Right renal pelvis (tissue), 4 donors: ENCODE data around the gene CTNS. TPM values are rescaled to one million over a fixed set of nuclear protein-coding genes. Genes with fewer than 3 reads are reported as not detected.

Experiments used
- DNase-seq, 4 donors: peaks; one replicate each; pipeline ENCODE4 v3.0.0-alpha.2; 2013; ENCODE audit warnings: low read depth in 4 of 4, low spot score in 3 of 4, missing footprints in 1 of 4
- polyA plus RNA-seq, 4 donors: library from polyadenylated mRNA; unstranded; fragments of 120-200 nt; gene quantifications; one replicate each; pipeline ENCODE4 v1.2.1, GENCODE V29; 2013; ENCODE audit not compliant: insufficient read length in 4 of 4

CTNS gene
- polyA plus RNA-seq, 4 donors: 21.6 to 24.9 (median 22.3) TPM

DNA sequence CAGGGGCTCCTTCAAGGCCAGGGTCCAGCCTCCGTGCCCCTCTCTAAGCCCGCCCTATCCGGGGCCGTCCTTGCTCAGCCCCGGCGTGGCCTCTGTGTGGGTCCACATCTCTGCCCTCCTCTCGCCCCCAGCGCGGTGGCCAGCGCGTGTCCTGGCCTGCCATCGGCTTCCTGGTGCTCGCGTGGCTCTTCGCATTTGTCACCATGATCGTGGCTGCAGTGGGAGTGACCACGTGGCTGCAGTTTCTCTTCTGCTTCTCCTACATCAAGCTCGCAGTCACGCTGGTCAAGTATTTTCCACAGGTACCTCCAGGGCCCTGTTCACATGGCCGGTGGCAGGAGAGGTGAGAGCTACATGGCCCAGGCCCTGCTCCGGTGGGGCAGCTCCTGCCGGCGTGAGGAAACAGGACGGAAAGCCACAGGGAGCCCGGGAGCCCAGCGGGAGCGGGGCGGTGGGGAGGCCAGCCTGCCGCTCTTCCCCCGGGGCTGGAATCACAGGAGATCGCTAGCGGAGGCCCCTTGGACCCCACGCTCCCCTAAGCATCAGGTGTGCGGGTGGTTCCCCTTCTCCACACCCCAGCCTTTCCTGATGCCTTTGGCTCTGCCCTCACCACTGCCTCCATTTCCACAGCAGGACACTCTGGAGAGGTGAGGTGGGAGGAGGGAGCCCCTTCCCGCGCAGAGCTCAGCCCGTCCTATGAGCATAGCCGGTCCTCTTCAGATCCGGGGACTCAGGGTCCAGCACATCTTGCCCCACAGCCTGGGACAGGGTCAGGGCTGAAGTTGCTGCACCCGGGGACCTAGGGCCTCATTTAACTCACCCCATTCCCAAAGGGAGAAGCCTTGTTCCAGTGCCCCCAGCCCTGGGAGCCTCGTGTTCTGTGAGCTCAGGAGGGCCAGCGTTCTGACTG, 21.6 kb downstream of the CTNS start:
- no peak for DNase-seq

GRCh38 chr17:3658784-3659449, 22.4 kb downstream of the CTNS start:
- no peak for DNase-seq

DNA sequence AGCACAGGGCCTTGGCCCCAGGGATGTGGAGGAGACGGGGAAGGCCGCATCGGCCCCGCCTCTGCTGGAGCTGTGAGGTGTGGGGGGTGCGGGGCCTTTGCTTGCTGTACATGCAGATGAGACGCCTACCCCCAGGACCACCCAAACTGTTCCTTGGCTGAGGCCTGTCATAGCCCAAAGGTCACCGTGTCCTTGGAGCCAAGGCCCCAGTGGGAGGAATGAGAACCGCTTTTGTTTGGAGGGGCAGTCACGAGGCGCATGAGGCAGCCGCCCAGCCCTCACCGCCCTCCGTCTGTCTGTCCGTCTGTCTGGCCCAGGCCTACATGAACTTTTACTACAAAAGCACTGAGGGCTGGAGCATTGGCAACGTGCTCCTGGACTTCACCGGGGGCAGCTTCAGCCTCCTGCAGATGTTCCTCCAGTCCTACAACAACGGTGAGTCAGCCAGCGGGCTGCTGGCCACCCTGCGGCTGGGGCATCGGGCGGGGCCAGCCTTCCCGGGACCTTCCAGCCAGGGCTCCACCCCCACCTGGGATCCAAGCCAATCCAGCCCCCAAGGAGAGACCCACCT, 23.1 kb downstream of the CTNS start:
- no peak for DNase-seq

DNA sequence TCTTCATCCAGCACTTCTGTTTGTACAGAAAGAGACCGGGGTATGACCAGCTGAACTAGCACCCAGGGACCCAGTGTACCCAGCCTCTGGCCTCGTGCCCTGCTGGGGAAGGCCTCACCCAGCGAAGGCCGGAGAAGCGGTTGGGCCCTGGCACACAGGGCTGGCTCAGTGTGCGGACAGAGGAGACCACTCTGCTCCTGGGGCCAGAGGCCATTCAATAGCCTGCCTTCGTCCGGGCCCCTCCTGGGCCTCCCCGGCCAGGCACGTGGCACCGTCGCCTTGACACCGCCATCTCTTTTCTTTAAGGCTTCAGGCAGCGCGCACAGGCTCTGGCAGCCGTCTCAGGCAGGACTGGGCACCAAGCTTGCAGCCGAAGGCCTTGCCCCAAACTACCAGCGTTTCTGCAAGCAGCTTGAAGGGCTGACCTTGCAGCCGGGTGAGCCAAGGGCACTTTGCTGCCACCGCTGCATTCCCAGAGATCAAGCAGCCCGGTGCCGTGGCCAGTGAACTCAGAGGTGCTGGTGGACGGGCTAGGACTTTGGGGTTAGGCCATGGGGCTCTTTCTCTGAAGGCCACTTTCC, 23.8 kb downstream of the CTNS start:
- DNase-seq: no peak

GRCh38 chr17:3663102-3664011, 26.8 kb downstream of the CTNS start:
- DNase-seq: no peak

GRCh38 chr17:3665834-3666233, 29.3 kb downstream of the CTNS start:
- no peak for DNase-seq

GRCh38 chr17:3666516-3666915, 30.0 kb downstream of the CTNS start:
- no peak for DNase-seq

- peak; percentile 65 to 73 (median 70) for DNase-seq
Measured at GRCh38 chr17:3667366-3668278, 31.1 kb downstream of the CTNS start.

DNA sequence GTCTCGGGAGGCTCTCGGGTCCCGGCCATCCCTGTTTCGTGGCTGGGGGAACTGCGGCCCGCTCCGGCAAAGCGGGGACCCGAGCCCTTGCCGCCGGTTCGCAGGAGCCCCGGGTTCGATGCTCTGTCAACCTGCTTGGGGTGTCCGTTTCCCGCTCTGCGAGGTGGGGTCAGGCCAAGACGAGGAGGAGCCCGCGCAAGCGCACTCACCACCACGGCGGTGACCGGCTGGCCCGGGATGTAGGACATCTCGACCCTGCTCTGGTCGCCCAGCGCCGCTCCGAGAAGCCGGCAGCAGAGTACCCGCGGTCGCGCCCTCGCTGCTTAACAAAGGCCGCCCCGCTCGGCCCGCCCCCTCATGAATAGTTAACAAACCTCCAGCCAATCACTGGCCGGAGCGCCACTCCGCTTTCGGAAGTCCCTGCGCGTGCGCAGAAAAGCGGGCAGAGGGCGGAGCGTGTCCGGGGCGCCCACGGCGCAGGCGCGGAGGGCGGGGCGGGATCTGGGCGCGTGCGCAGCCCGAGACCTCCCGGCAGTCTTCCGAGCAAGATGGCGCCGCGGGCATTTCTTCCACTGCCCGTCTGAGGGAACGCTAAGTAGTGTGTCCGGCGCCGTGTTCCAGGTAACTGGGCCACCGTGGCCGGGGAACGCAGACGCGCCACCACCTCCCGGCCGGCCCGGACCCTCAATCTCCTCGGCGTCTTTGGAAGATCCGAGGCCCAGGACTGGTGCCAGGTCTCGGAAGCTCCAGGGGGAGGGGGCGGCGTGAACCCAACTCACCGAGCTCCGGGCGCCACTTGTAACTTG, 31.9 kb downstream of the CTNS start, which contains the start of the genes EMC6 and TAX1BP3:
TSS of gene EMC6 (plus strand) at position 534 of the 806 bp plus-strand sequence. CDS start 335 bp downstream, outside the sequence.
TSS of gene TAX1BP3 (minus strand) at position 300 of the 806 bp plus-strand sequence. CDS start at position 248, 52 bp downstream.
- DNase-seq: peak; percentile 95 to 100 (median 96)

GRCh38 chr17:3669085-3669347, 32.5 kb downstream of the CTNS start:
- DNase-seq: no peak

- DNase-seq: no peak
Measured at GRCh38 chr17:3669548-3669947, 33.0 kb downstream of the CTNS start.

- no peak for DNase-seq
Measured at GRCh38 chr17:3672571-3672970, 36.0 kb downstream of the CTNS start.

GRCh38 chr17:3675886-3676285, 39.3 kb downstream of the CTNS start:
- no peak for DNase-seq

DNA sequence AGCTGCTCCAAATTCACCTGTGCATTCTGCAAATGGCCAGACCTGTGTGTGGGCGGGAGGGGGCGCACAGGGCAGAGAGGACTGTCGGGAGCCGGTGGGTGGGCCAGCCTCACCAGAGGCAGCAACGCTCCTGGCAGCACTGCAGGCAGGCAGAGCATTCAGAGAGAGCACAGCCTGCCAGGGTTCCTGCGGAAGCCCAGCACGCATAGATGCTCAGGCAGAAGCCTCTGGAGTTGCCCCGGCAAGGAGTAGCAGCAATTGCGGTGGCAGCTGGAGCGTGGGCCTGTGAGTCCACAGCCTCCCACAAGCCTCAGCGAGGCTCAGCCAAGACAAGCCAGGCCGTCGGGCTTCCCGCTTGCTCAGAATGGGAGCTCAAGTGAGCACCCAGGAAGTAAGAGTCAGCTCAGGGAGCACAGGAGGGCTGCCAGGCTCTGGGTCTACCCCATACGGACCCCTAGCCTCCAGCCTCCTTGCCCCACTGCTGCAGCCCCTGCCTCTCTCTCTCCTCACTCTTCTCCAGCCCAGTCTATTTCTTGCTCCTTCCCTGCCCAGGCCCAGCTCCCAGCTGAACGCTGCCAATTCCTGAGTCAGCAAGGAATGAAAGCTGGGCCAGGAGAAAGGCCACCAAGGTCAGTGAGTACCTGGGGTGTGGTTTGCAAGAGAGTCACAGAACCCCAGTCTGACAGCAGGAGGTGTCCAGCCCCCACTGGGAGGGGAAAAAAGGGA, 41.7 kb downstream of the CTNS start:
- DNase-seq: no peak

GRCh38 chr17:3678821-3679530, 42.4 kb downstream of the CTNS start:
- DNase-seq: no peak

- no peak for DNase-seq
Measured at GRCh38 chr17:3679531-3680126, 43.1 kb downstream of the CTNS start.

DNA sequence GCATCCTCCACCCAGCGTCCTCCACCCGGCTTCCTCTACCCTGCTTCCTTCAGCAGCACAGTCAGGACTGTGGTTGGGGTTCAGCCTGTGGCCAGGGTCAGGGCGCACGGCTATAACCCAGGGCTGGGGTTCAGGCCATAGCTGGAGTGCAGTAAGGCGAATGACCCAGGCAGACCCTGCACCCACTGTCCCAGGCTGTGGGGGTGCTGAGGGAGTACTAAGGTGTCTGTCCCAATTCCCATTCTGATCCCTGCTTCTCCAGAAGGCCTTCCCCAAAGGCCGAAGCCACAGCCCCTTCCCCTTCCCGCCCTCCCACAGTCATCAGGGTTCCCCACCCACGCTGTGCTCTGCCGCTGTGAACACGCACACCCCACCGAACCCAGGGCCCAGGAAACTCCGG, 44.5 kb downstream of the CTNS start:
- DNase-seq: no peak
